ENCODE data around the gene PTK7.

PTK7 gene

DNA sequence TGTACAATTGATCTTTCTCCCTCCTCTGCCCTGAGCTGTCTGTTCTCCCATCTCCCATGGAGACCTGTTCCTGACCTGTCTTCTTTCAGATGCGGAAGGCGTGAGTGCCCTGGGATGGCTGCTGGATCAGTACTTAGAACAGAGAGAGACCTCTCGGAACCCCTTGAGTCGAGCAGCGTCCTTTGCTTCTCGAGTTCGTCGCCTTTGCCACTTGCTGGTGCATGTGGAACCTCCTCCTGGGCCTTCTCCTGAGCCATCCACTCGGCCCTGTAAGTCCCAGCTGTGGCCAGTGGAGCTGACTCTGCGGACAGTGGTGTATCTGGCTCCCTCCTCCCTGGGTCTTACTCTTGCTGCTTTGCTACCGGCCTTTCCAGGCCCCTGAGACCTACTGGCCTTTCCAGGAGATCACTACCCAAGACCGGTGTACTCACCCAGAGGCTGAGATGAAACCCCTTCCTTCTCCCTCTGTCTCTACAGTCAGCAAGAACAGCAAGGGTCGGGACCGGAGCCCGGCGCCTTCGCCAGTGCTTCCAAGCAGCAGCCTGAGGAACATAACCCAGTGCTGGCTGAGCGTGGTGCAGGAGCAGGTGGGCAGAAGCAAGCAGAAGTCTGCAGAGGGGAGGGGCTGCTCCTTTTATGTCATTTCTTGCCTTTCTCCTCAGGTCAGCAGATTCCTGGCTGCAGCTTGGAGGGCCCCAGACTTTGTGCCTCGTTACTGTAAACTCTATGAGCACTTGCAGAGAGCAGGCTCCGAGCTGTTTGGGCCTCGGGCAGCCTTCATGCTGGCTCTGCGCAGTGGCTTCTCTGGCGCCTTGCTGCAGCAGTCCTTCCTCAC is 128.4 kb downstream of the PTK7 start:
- no peak for DNase-seq (ENCODE audit: low read depth, low spot score)

GRCh38 chr6:43205849-43206248 is 129.7 kb downstream of the PTK7 start:
- no peak for DNase-seq (ENCODE audit: low read depth, low spot score)

DNA sequence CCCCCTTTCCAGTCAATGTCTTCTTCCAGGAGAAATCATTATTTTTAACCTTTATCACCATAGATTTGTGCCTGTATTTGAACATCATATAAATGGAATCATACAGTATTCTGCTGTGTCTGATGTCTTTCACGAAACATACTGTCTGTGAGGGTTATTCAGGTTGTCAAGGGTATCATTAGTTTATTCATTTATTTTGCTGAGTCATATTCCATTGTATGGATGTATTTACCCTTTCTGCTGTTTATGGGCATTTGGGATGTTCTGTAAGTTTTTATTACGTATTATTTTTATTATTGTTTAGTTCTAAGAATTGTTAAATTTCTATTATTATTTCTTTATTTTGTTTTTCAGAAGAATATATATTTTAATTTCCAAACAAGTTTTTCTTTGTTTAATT is 131.2 kb downstream of the PTK7 start:
- DNase-seq (ENCODE audit: low read depth, low spot score) = no peak

All from iPS DF 19.7 (cell line).